Glutamatergic neuron (in vitro differentiated cells): ENCODE data around the gene PARVB. TPM values are rescaled to one million over a fixed set of nuclear protein-coding genes. Genes with fewer than 3 reads are reported as not detected.

Experiments used
- DNase-seq: peaks from one replicate; pipeline ENCODE4 v3.0.0; 2022
- H3K27ac Mint-ChIP-seq: one replicate; pipeline ENCODE4 v1.8.0; 2020; ENCODE audit warnings: mild to moderate bottlenecking, mixed read lengths, inconsistent platforms; ENCODE audit not compliant: unreplicated experiment
- H3K27me3 Mint-ChIP-seq: one replicate; pipeline ENCODE4 v1.8.0; 2020; ENCODE audit warnings: mild to moderate bottlenecking, moderate library complexity, mixed read lengths, inconsistent platforms; ENCODE audit not compliant: unreplicated experiment
- H3K36me3 Mint-ChIP-seq: one replicate; pipeline ENCODE4 v1.8.0; 2020; ENCODE audit warnings: mild to moderate bottlenecking, mixed read lengths, inconsistent platforms; ENCODE audit not compliant: unreplicated experiment
- H3K4me1 Mint-ChIP-seq: one replicate; pipeline ENCODE4 v1.8.0; 2020; ENCODE audit warnings: mild to moderate bottlenecking, low read depth, mixed read lengths, inconsistent platforms; ENCODE audit not compliant: unreplicated experiment
- H3K4me3 Mint-ChIP-seq: one replicate; pipeline ENCODE4 v1.8.0; 2020; ENCODE audit warnings: mild to moderate bottlenecking, mixed read lengths, inconsistent platforms; ENCODE audit not compliant: unreplicated experiment
- H3K9me3 Mint-ChIP-seq: one replicate; pipeline ENCODE4 v1.8.0; 2020; ENCODE audit warnings: mild to moderate bottlenecking, moderate library complexity, mixed read lengths, inconsistent platforms; ENCODE audit not compliant: unreplicated experiment
- CTCF ChIP-seq: fragments of 200-600 bp; sonication (generic); IDR thresholded peaks from one replicate; pipeline ENCODE4 v1.5.0; 2021; ENCODE audit not compliant: partially characterized antibody, unreplicated experiment
- total RNA-seq: library from RNA; stranded (reverse); fragmentation: NEBNext Ultra II Directional; extraction: Animal tissue kit (Norgen Biotek cat#: 25700); gene quantifications from one replicate; pipeline ENCODE4 v1.2.1, GENCODE V29; 2021; ENCODE audit not compliant: unreplicated experiment

PARVB gene
- total RNA-seq, 1 donor from 2014 or later = 7.7 TPM

- no peak for DNase-seq
Observed at GRCh38 chr22:44173154-44173553, 149.1 kb downstream of the PARVB start.

DNA sequence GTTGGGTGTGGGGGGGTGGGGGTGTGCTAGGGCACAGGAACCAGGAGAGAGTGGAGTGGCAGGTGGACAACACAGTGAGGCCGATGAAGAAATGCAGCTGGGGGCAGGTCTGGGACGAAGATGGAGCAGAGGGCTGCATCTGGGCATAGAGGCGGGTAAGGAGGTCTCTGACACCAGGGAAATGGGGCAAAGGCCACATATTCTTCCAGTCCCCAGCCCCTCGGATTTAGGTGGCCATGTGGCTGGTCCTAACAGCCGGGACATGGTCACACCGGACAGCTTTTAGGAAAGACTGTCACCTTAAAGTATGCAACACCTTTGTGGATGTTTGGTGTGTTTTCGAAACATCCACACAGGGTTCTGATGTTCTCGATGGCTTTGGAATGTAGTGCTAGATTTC lies 151.6 kb downstream of the PARVB start:
- no peaks in the 10 kb centered on the region for H3K36me3 Mint-ChIP-seq
- no peak for TF ChIP-seq CTCF
- no peak for DNase-seq
- H3K9me3 Mint-ChIP-seq = peaks cover 1% of the 10 kb centered on the region
- H3K4me1 Mint-ChIP-seq = no peaks in the 10 kb centered on the region
- H3K4me3 Mint-ChIP-seq = no peak overlapping the region
- H3K27me3 Mint-ChIP-seq = peaks cover 1% of the 10 kb centered on the region
- no peak overlapping the region for H3K27ac Mint-ChIP-seq

More at GRCh38 chr22:44173154-44173553, 149.1 kb downstream of the PARVB start:
- no peak for TF ChIP-seq CTCF
- Mint-ChIP-seq H3K4me1 (no peaks in the 10 kb centered on the region), H3K9me3 (peaks cover 1% of the 10 kb centered on the region), H3K36me3 (no peaks in the 10 kb centered on the region), H3K27ac (no peak overlapping the region), H3K27me3 (peaks cover 1% of the 10 kb centered on the region), H3K4me3 (no peak overlapping the region)

GRCh38 chr22:44179196-44179988 lies 155.3 kb downstream of the PARVB start:
- H3K27ac Mint-ChIP-seq = no peak overlapping the region
- H3K36me3 Mint-ChIP-seq = no peaks in the 10 kb centered on the region
- no peak for TF ChIP-seq CTCF
- no peak for DNase-seq
- no peak overlapping the region for H3K4me3 Mint-ChIP-seq
- peaks cover 2% of the 10 kb centered on the region for H3K27me3 Mint-ChIP-seq
- H3K4me1 Mint-ChIP-seq = no peaks in the 10 kb centered on the region
- H3K9me3 Mint-ChIP-seq = no peaks in the 10 kb centered on the region

GRCh38 chr22:44179989-44180705 lies 156.0 kb downstream of the PARVB start:
- DNase-seq = no peak
- Mint-ChIP-seq H3K4me1 (no peaks in the 10 kb centered on the region), H3K27me3 (peaks cover 2% of the 10 kb centered on the region), H3K9me3 (peaks cover 1% of the 10 kb centered on the region), H3K27ac (no peak overlapping the region), H3K4me3 (no peak overlapping the region), H3K36me3 (no peaks in the 10 kb centered on the region)
- no peak for TF ChIP-seq CTCF

DNA sequence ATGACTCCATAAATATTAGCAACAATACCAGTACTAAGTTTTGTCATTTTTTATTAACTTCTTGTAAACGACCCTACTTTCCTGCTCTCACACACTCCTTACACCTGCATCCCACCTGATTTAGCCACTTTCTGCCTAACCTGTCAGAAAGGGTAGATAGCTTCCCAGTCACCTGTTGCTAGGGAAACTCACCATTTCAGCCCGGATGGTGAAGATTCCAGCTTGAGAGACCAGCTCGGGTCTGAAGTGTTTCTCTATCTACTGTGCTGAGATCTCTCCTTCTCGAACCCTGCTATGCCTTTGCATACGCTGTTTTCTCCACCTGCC lies 156.6 kb downstream of the PARVB start, which contains the start of gene PARVG:
PARVG (plus strand) TSS at position 220 of the 327 bp plus-strand sequence. CDS start 2,405 bp downstream, outside the sequence.
- H3K9me3 Mint-ChIP-seq = peaks cover 3% of the 10 kb centered on the region
- H3K27ac Mint-ChIP-seq = no peak within 1 kb of the TSS
- no peak for DNase-seq
- no peak within 1 kb of the TSS for H3K4me3 Mint-ChIP-seq
- H3K4me1 Mint-ChIP-seq = no peaks in the 10 kb centered on the region
- peaks cover 4% of the 10 kb centered on the region for H3K27me3 Mint-ChIP-seq
- H3K36me3 Mint-ChIP-seq = no peaks in the 10 kb centered on the region
- no peak for TF ChIP-seq CTCF
